Hepatic stellate cell (primary cell): ENCODE results near the gene HEATR1.
"Not testable (repeated sequence)": the region's sequence is repeated elsewhere in the genome, so short reads cannot be mapped to it uniquely, and the experiment has no call there.

Experiments used
- DNase-seq: peaks from one replicate; pipeline ENCODE4 v3.0.0; 2011; ENCODE audit warnings: low spot score

The HEATR1 gene

GRCh38 chr1:236581528-236581927 lies 22.8 kb downstream of the HEATR1 start:
- no peak for DNase-seq

GRCh38 chr1:236580404-236580803 lies 23.9 kb downstream of the HEATR1 start:
- DNase-seq: not testable (repeated sequence)

- DNase-seq: no peak
These were observed 25.7 kb downstream of the HEATR1 start for GRCh38 chr1:236578661-236579060.

- DNase-seq: not testable (repeated sequence)
These were observed 27.3 kb downstream of the HEATR1 start for GRCh38 chr1:236577041-236577440.

- DNase-seq: no peak
These were observed 28.3 kb downstream of the HEATR1 start for GRCh38 chr1:236576004-236576403.

GRCh38 chr1:236575523-236575922 lies 28.8 kb downstream of the HEATR1 start:
- DNase-seq: no peak

- no peak for DNase-seq
These were observed 35.9 kb downstream of the HEATR1 start for GRCh38 chr1:236568285-236568894.

GRCh38 chr1:236565530-236565929 lies 38.8 kb downstream of the HEATR1 start:
- no peak for DNase-seq

GRCh38 chr1:236561976-236562375 lies 42.3 kb downstream of the HEATR1 start:
- DNase-seq: no peak

- DNase-seq: no peak
These were observed 44.0 kb downstream of the HEATR1 start for GRCh38 chr1:236560213-236560771.

GRCh38 chr1:236558846-236559245 lies 45.5 kb downstream of the HEATR1 start:
- no peak for DNase-seq

GRCh38 chr1:236558081-236558480 lies 46.2 kb downstream of the HEATR1 start:
- DNase-seq: no peak

GRCh38 chr1:236556606-236557005 lies 47.7 kb downstream of the HEATR1 start:
- DNase-seq: no peak

- no peak for DNase-seq
These were observed 50.9 kb downstream of the HEATR1 start for GRCh38 chr1:236553370-236553769.

- no peak for DNase-seq
These were observed 51.4 kb downstream of the HEATR1 start for GRCh38 chr1:236552901-236553300.

- no peak for DNase-seq
These were observed 52.2 kb downstream of the HEATR1 start for GRCh38 chr1:236552096-236552495.

- DNase-seq: no peak
These were observed 53.1 kb downstream of the HEATR1 start for GRCh38 chr1:236550961-236551851.

GRCh38 chr1:236548452-236548851 lies 55.9 kb downstream of the HEATR1 start:
- no peak for DNase-seq

GRCh38 chr1:236545621-236546169 lies 58.6 kb downstream of the HEATR1 start:
- DNase-seq: no peak

- no peak for DNase-seq
These were observed 61.1 kb downstream of the HEATR1 start for GRCh38 chr1:236543065-236543669.

- DNase-seq: no peak
These were observed 62.6 kb downstream of the HEATR1 start for GRCh38 chr1:236541710-236542109.

GRCh38 chr1:236540813-236541465 lies 63.4 kb downstream of the HEATR1 start:
- no peak for DNase-seq
